SU-DHL-6 (cell line): Measurements from ENCODE around the gene RCAN3.

Experiments used
- H2AFZ ChIP-seq: fragments of 200-600 bp; sonication (generic); 2 replicates; pipeline ENCODE4 v1.6.1; 2014; ENCODE audit warnings: low read depth, mild to moderate bottlenecking, moderate library complexity, mixed read lengths, antibody characterized with exemption, low read length; ENCODE audit not compliant: severe bottlenecking
- H3F3A ChIP-seq: fragments of 200-600 bp; shearing (Covaris generic); 2 replicates; pipeline ENCODE4 v1.6.0; 2016; ENCODE audit warnings: antibody characterized with exemption, mild to moderate bottlenecking; ENCODE audit not compliant: insufficient read depth
- H3K27ac ChIP-seq: fragments of 200-600 bp; sonication (generic); 2 replicates; pipeline ENCODE4 v1.5.1; 2016; ENCODE audit warnings: low read depth, mild to moderate bottlenecking, low read length, moderate library complexity, mixed read lengths
- H3K27me3 ChIP-seq: fragments of 200-600 bp; sonication (generic), shearing (Covaris generic); 2 replicates; pipeline ENCODE4 v1.6.0; 2014; ENCODE audit warnings: mild to moderate bottlenecking, low read length
- H3K36me3 ChIP-seq: fragments of 200-600 bp; sonication (generic); 2 replicates; pipeline ENCODE4 v1.6.1; 2014; ENCODE audit warnings: mild to moderate bottlenecking, low read length, mixed read lengths
- H3K4me2 ChIP-seq: fragments of 300-600, 200-600 bp; shearing (Covaris generic), sonication (generic); 2 replicates; pipeline ENCODE4 v1.6.0; 2014; ENCODE audit warnings: low read length, low read depth, mild to moderate bottlenecking; ENCODE audit not compliant: poor library complexity, severe bottlenecking
- H3K4me3 ChIP-seq: fragments of 200-600 bp; sonication (generic); 2 replicates; pipeline ENCODE4 v1.5.1; 2014; ENCODE audit warnings: antibody characterized with exemption, low read length, mild to moderate bottlenecking, mixed read lengths; ENCODE audit not compliant: insufficient read depth, poor library complexity, severe bottlenecking
- H3K79me2 ChIP-seq: fragments of 200-600 bp; sonication (generic); 2 replicates; pipeline ENCODE4 v1.6.1; 2014; ENCODE audit warnings: mild to moderate bottlenecking, low read length, moderate library complexity; ENCODE audit not compliant: insufficient read depth
- H3K9ac ChIP-seq: fragments of 200-600 bp; sonication (generic); 2 replicates; pipeline ENCODE4 v1.7.0; 2014; ENCODE audit warnings: mild to moderate bottlenecking, low read length
- H3K9me2 ChIP-seq: fragments of 200-600 bp; sonication (generic); replicated peaks from 2 replicates; pipeline ENCODE4 v1.6.1; 2014; ENCODE audit warnings: low read length; ENCODE audit not compliant: insufficient read depth
- H3K9me3 ChIP-seq: fragments of 200-600 bp; sonication (generic); 2 replicates; pipeline ENCODE4 v1.6.1; 2014; ENCODE audit warnings: low read length, mixed read lengths; ENCODE audit not compliant: insufficient read depth
- H4K20me1 ChIP-seq: fragments of 200-600 bp; sonication (generic); 2 replicates; pipeline ENCODE4 v1.6.1; 2014; ENCODE audit warnings: low read depth, mild to moderate bottlenecking, antibody characterized with exemption, low read length, moderate library complexity, mixed read lengths
- CTCF ChIP-seq: fragments of 200-600 bp; sonication (generic); IDR thresholded peaks from one replicate; pipeline ENCODE4 v1.5.1; 2017; ENCODE audit warnings: antibody characterized with exemption, mild to moderate bottlenecking, low read length, moderate library complexity; ENCODE audit not compliant: insufficient read depth, poor library complexity, severe bottlenecking
- EZH2phosphoT487 ChIP-seq: fragments of 200-600 bp; sonication (generic), shearing (Covaris generic); conservative IDR thresholded peaks from 2 replicates; pipeline ENCODE4 v1.6.1; 2018; ENCODE audit warnings: mild to moderate bottlenecking, antibody characterized with exemption, low read length, moderate library complexity, mixed read lengths

Gene RCAN3

GRCh38 chr1:24551290-24551959 is 48.8 kb downstream of the RCAN3 start:
- Histone ChIP-seq H3K27me3 (no peaks in the 10 kb centered on the region), H3K79me2 (no peaks in the 10 kb centered on the region), H3K4me2 (no peak overlapping the region), H3K9me3 (no peaks in the 10 kb centered on the region), H3K4me3 (no peak overlapping the region), H4K20me1 (no peaks in the 10 kb centered on the region), H2AFZ (no peak overlapping the region), H3K36me3 (no peaks in the 10 kb centered on the region), H3K27ac (no peak overlapping the region), H3K9ac (no peak overlapping the region), H3F3A (peaks cover 13% of the 10 kb centered on the region), H3K9me2 (no peaks in the 10 kb centered on the region)
- no peak for TF ChIP-seq EZH2phosphoT487
- no peak for TF ChIP-seq CTCF

- Histone ChIP-seq H3K9ac (no peak overlapping the region), H3K36me3 (no peaks in the 10 kb centered on the region), H3K9me3 (no peaks in the 10 kb centered on the region), H4K20me1 (no peaks in the 10 kb centered on the region), H3K27ac (no peak overlapping the region), H3K4me2 (no peak overlapping the region), H3F3A (peaks cover 13% of the 10 kb centered on the region), H3K9me2 (no peaks in the 10 kb centered on the region), H3K27me3 (no peaks in the 10 kb centered on the region), H3K79me2 (no peaks in the 10 kb centered on the region), H3K4me3 (no peak overlapping the region), H2AFZ (no peak overlapping the region)
- TF ChIP-seq EZH2phosphoT487 (no peak), CTCF (no peak)
Measured at GRCh38 chr1:24551960-24552571, 49.4 kb downstream of the RCAN3 start.

- Histone ChIP-seq H3K4me2 (no peak overlapping the region), H3K36me3 (no peaks in the 10 kb centered on the region), H3F3A (no peaks in the 10 kb centered on the region; the same call in 1 of the 2 replicates), H3K9me3 (no peaks in the 10 kb centered on the region), H4K20me1 (no peaks in the 10 kb centered on the region), H3K79me2 (no peaks in the 10 kb centered on the region), H3K9ac (no peak overlapping the region), H3K27me3 (no peaks in the 10 kb centered on the region), H2AFZ (no peak overlapping the region), H3K4me3 (no peak overlapping the region), H3K27ac (no peak overlapping the region), H3K9me2 (no peaks in the 10 kb centered on the region)
- TF ChIP-seq CTCF, result no peak
- TF ChIP-seq EZH2phosphoT487, result no peak
Measured at GRCh38 chr1:24553931-24554330, 51.3 kb downstream of the RCAN3 start.
